OCI-LY3 (cell line): ENCODE results near the gene NCOR2.

Experiments used
- H2AFZ ChIP-seq: fragments of 200-600, 300-600 bp; shearing (Covaris generic); 2 replicates; pipeline ENCODE4 v1.6.0; 2014; ENCODE audit warnings: antibody characterized with exemption, low read depth, low read length
- H3K27ac ChIP-seq: fragments of 200-600, 300-600 bp; sonication (generic); 2 replicates; pipeline ENCODE4 v1.5.1; 2014; ENCODE audit warnings: mild to moderate bottlenecking, low read length, moderate library complexity, mixed read lengths
- H3K27me3 ChIP-seq: fragments of 200-600, 300-600 bp; sonication (generic); 2 replicates; pipeline ENCODE4 v1.6.1; 2014; ENCODE audit warnings: low read depth, low read length, mixed read lengths
- H3K36me3 ChIP-seq: fragments of 200-600, 300-600 bp; sonication (generic); replicated peaks from 2 replicates; pipeline ENCODE3; 2014; ENCODE audit warnings: low read depth, low read length, mixed read lengths
- H3K4me1 ChIP-seq: fragments of 300-600, 200-600 bp; sonication (generic); 2 replicates; pipeline ENCODE4 v1.6.1; 2014; ENCODE audit warnings: low read length, mixed read lengths
- H3K4me2 ChIP-seq: fragments of 200-600, 300-600 bp; sonication (generic); 2 replicates; pipeline ENCODE4 v1.6.1; 2014; ENCODE audit warnings: low read length, mixed read lengths
- H3K4me3 ChIP-seq: fragments of 300-600, 200-600 bp; sonication (generic); 2 replicates; pipeline ENCODE4 v1.5.1; 2014; ENCODE audit warnings: antibody characterized with exemption, mild to moderate bottlenecking, low read length, moderate library complexity
- H3K79me2 ChIP-seq: fragments of 300-600, 200-600 bp; shearing (Covaris generic); 2 replicates; pipeline ENCODE4 v1.6.1; 2014; ENCODE audit warnings: mild to moderate bottlenecking, low read length, mixed read lengths
- H3K9ac ChIP-seq: fragments of 300-600, 200-600 bp; shearing (Covaris generic); 2 replicates; pipeline ENCODE4 v1.6.0; 2014; ENCODE audit warnings: mild to moderate bottlenecking, low read length, moderate library complexity
- H3K9me3 ChIP-seq: fragments of 200-600, 300-600 bp; shearing (Covaris generic); 2 replicates; pipeline ENCODE4 v1.6.1; 2014; ENCODE audit warnings: low read length, mixed read lengths; ENCODE audit not compliant: insufficient read depth
- H4K20me1 ChIP-seq: fragments of 200-600, 300-600 bp; sonication (generic); 2 replicates; pipeline ENCODE4 v1.6.1; 2016; ENCODE audit warnings: low read length, mixed read lengths; ENCODE audit not compliant: insufficient read depth
- CTCF ChIP-seq: fragments of 200-600, 300-600 bp; sonication (generic); IDR thresholded peaks from 2 replicates; pipeline ENCODE4 v1.5.1; 2014; ENCODE audit warnings: antibody characterized with exemption, low read length, low read depth
- EZH2phosphoT487 ChIP-seq: fragments of 200-600 bp; shearing (Covaris generic); IDR thresholded peaks from 2 replicates; pipeline ENCODE4 v1.6.1; 2018; ENCODE audit warnings: antibody characterized with exemption, mixed run types, low read depth

The NCOR2 gene

GRCh38 chr12:124612410-124612680 lies 44.9 kb upstream of the NCOR2 start:
- Histone ChIP-seq H3K4me2 (no peak overlapping the region), H3K79me2 (no peaks in the 10 kb centered on the region), H3K36me3 (no peaks in the 10 kb centered on the region), H3K27ac (no peak overlapping the region), H3K4me1 (peaks cover 30% of the 10 kb centered on the region), H3K4me3 (no peak overlapping the region), H2AFZ (no peak overlapping the region), H4K20me1 (no peaks in the 10 kb centered on the region), H3K9me3 (no peaks in the 10 kb centered on the region), H3K27me3 (peaks cover 35% of the 10 kb centered on the region), H3K9ac (no peak overlapping the region)
- TF ChIP-seq CTCF (no peak), EZH2phosphoT487 (no peak)

- Histone ChIP-seq H4K20me1 (no peaks in the 10 kb centered on the region), H3K9ac (no peak overlapping the region), H3K79me2 (no peaks in the 10 kb centered on the region), H3K27ac (no peak overlapping the region), H3K4me3 (no peak overlapping the region), H2AFZ (no peak overlapping the region), H3K4me2 (no peak overlapping the region), H3K9me3 (no peaks in the 10 kb centered on the region), H3K27me3 (peaks cover 34% of the 10 kb centered on the region), H3K4me1 (peaks cover 30% of the 10 kb centered on the region), H3K36me3 (no peaks in the 10 kb centered on the region)
- TF ChIP-seq EZH2phosphoT487 = no peak
- TF ChIP-seq CTCF = no peak
Measured at GRCh38 chr12:124611559-124612409, 44.4 kb upstream of the NCOR2 start.

GRCh38 chr12:124610629-124611558 lies 43.5 kb upstream of the NCOR2 start:
- Histone ChIP-seq H3K4me2 (peak overlapping the region; percentile 81), H3K9me3 (no peaks in the 10 kb centered on the region), H4K20me1 (no peaks in the 10 kb centered on the region), H3K4me1 (peaks cover 30% of the 10 kb centered on the region), H3K36me3 (no peaks in the 10 kb centered on the region), H2AFZ (no peak overlapping the region), H3K79me2 (no peaks in the 10 kb centered on the region), H3K27ac (no peak overlapping the region), H3K27me3 (peaks cover 34% of the 10 kb centered on the region), H3K4me3 (peak overlapping the region; percentile 61), H3K9ac (no peak overlapping the region)
- TF ChIP-seq CTCF = no peak
- no peak for TF ChIP-seq EZH2phosphoT487

DNA sequence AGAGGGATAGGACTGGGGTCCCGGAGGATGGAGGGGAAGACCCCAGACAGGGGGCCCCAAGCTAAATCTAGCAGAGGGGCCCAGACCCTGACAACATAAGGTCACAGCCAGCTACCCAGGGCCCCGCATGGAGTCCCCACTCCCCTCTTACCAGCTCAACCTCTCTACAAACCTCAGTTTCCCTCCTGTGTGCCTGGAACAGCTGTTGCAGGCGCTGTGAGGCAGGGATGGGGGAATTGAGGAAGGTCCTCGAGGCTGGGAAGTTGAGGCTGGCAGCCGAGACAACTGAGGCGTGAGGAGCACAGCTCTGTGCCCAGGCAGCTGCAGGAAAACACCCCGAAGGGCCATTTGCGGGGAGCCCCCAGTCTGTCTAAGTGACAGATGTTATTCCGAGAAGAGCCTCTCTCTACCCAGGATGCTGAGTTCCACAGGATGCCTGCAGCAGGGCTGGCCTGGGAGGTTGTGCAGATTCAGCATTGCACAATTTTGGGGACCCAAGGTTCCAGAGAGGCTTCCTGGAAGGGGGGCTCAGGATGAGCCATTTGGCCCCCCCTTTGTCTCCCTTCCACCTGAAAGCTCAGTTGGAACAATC lies 42.7 kb upstream of the NCOR2 start:
- no peaks in the 10 kb centered on the region for H3K9me3 ChIP-seq
- no peak overlapping the region for H3K9ac ChIP-seq
- peak overlapping the region; percentile 61 for H3K4me3 ChIP-seq
- H3K36me3 ChIP-seq = no peaks in the 10 kb centered on the region
- no peaks in the 10 kb centered on the region for H4K20me1 ChIP-seq
- no peak for TF ChIP-seq EZH2phosphoT487
- no peaks in the 10 kb centered on the region for H3K79me2 ChIP-seq
- H3K4me1 ChIP-seq = peaks cover 30% of the 10 kb centered on the region
- peak overlapping the region; percentile 81 for H3K4me2 ChIP-seq
- no peak overlapping the region for H2AFZ ChIP-seq
- peaks cover 34% of the 10 kb centered on the region for H3K27me3 ChIP-seq
- no peak overlapping the region for H3K27ac ChIP-seq
